Activated CD4-positive, alpha-beta T cell treated with anti-CD3 and anti-CD28 coated beads for 36 hours (primary cell): Measurements from ENCODE around the gene TMEM140. TPM values are rescaled to one million over a fixed set of nuclear protein-coding genes. Genes with fewer than 3 reads are reported as not detected.

Source experiments
- ATAC-seq: fragments of 200-7000 bp; cut with Tn5 transposase; one replicate; pipeline ENCODE4 v1.10.0; 2021; ENCODE audit warnings: mild to moderate bottlenecking, moderate library complexity
- CTCF ChIA-PET: fragments of 350-600 bp; sonication (Branson Sonifier 250); formaldehyde crosslinking; loops from one replicate; lab custom pipeline; 2021; ENCODE audit warnings: antibody characterized with exemption; lab: Charles Lee
- POLR2A ChIA-PET: fragments of 350-600 bp; sonication (Branson Sonifier 250); formaldehyde crosslinking; loops from one replicate; lab custom pipeline; 2021; ENCODE audit warnings: antibody characterized with exemption, inconsistent platforms; lab: Charles Lee
- DNase-seq: peaks from one replicate; pipeline ENCODE4 v3.0.0-alpha.2; 2020
- H3K27ac Mint-ChIP-seq: one replicate; pipeline ENCODE4 v1.8.0; 2021; ENCODE audit warnings: mixed read lengths
- H3K27me3 Mint-ChIP-seq: one replicate; pipeline ENCODE4 v1.8.0; 2021; ENCODE audit warnings: mixed read lengths
- H3K36me3 Mint-ChIP-seq: one replicate; pipeline ENCODE4 v1.8.0; 2021; ENCODE audit warnings: low read depth, mixed read lengths
- H3K4me1 Mint-ChIP-seq: one replicate; pipeline ENCODE4 v1.8.0; 2021; ENCODE audit warnings: mixed read lengths
- H3K4me3 Mint-ChIP-seq: one replicate; pipeline ENCODE4 v1.8.0; 2021; ENCODE audit warnings: mild to moderate bottlenecking, moderate library complexity, mixed read lengths
- H3K9me3 Mint-ChIP-seq: one replicate; pipeline ENCODE4 v1.8.0; 2021; ENCODE audit warnings: low read depth, mixed read lengths
- intact Hi-C, 2 experiments: fragments of 100-400 bp; cut with DNase I in 1 of 2; cut with micrococcal nuclease in 1 of 2; formaldehyde crosslinking; loops; one replicate each; pipeline versions ENCODE4 v1.14.2 to v1.15.1; 2022 to 2024; cut with DNase I, micrococcal nuclease
- microRNA-seq: library from miRNA; unstranded; fragments of <30 nt; microRNA quantifications from one replicate; pipeline ENCODE4 v1.2.0, GENCODE V29; 2021; ENCODE audit warnings: borderline replicate concordance
- total RNA-seq, 2 experiments: library from RNA; stranded (reverse); gene quantifications; one replicate each; pipeline ENCODE4 v1.2.3, GENCODE V29; 2021

Gene TMEM140
- total RNA-seq, 2 experiments from 2014 or later: 10.8 to 12.1 TPM

DNA sequence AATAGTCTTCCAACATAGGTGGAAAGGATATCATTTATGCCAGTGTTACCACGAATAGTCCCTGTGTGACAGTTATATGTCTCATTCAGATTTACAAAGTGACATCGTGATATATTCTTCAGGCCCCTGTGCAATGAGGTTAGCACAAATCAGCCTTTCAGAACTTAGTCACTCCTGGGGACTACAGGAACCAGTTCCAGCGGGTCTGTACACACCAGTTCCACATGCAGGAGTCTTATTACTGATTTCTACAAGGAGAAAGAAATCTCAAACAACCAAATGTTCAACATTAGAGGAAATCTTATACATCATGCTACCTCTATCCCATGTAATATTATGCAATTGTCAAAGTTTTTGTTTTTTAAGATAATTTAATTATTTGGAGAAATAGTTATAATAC, 67.8 kb downstream of the TMEM140 start:
- Mint-ChIP-seq H3K4me3 (no peak overlapping the region), H3K27ac (no peak overlapping the region), H3K36me3 (no peaks in the 10 kb centered on the region), H3K9me3 (no peaks in the 10 kb centered on the region), H3K4me1 (no peaks in the 10 kb centered on the region), H3K27me3 (no peaks in the 10 kb centered on the region)
- CTCF ChIA-PET: no interaction called here
- ATAC-seq (no peak), DNase-seq (no peak)
- intact Hi-C loops: no loop called here
- POLR2A ChIA-PET: no interaction called here

Small RNAs within 50 kb of the gene (microRNA-seq; reads per million reads assigned to microRNA genes)
- 1.8 reads per million for gene MIR6509

Other genes starting within 250 kb of the TMEM140 start
- gene AGBL3, start 161.6 kb upstream of the TMEM140 start, total RNA-seq: 1 to 10 TPM; 2.1 to 2.2 TPM
- 10 to 100 TPM; 32.6 to 40.5 TPM for gene CYREN, start 22.6 kb downstream of the TMEM140 start, total RNA-seq
- gene WDR91, start 63.5 kb downstream of the TMEM140 start, total RNA-seq: 10 to 100 TPM; 11.8 to 12.0 TPM
- gene STRA8, start 85.8 kb downstream of the TMEM140 start, total RNA-seq: not detected